H9 (cell line): ENCODE data around the gene FBXL7. TPM values are rescaled to one million over a fixed set of nuclear protein-coding genes. Genes with fewer than 3 reads are reported as not detected.

Experiments used
- DNase-seq: peaks from one replicate; pipeline ENCODE4 v3.0.0-alpha.2; 2017
- H2AFZ ChIP-seq: one replicate; pipeline ENCODE4 v1.6.1; 2013; ENCODE audit warnings: mild to moderate bottlenecking, low read length, control low read depth, moderate library complexity
- H2AK5ac ChIP-seq: 2 replicates; pipeline ENCODE4 v1.6.1; 2013; ENCODE audit warnings: low read length, control low read depth, mixed read lengths; ENCODE audit not compliant: insufficient read length
- H2BK120ac ChIP-seq: one replicate; pipeline ENCODE4 v1.6.1; 2013; ENCODE audit warnings: low read depth, mild to moderate bottlenecking, low read length, control low read depth, inconsistent platforms; ENCODE audit not compliant: poor library complexity, severe bottlenecking
- H2BK12ac ChIP-seq: 2 replicates; pipeline ENCODE4 v1.6.1; 2013; ENCODE audit warnings: low read length, control low read depth, mixed read lengths, low read depth; ENCODE audit not compliant: insufficient read length
- H2BK15ac ChIP-seq: 2 replicates; pipeline ENCODE4 v1.6.1; 2013; ENCODE audit warnings: low read depth, low read length, control low read depth
- H2BK20ac ChIP-seq: one replicate; pipeline ENCODE4 v1.6.1; 2013; ENCODE audit warnings: low read depth, mild to moderate bottlenecking, low read length, control low read depth, inconsistent platforms; ENCODE audit not compliant: poor library complexity, severe bottlenecking
- H2BK5ac ChIP-seq: 2 replicates; pipeline ENCODE4 v1.6.1; 2013; ENCODE audit warnings: low read length, control low read depth, mixed read lengths; ENCODE audit not compliant: insufficient read length
- H3K14ac ChIP-seq: 2 replicates; pipeline ENCODE4 v1.6.1; 2013; ENCODE audit warnings: low read length, control low read depth; ENCODE audit not compliant: insufficient read depth
- H3K18ac ChIP-seq: 2 replicates; pipeline ENCODE4 v1.6.1; 2013; ENCODE audit warnings: low read depth, mild to moderate bottlenecking, mixed read lengths, low read length, control low read depth; ENCODE audit not compliant: insufficient read length
- H3K23ac ChIP-seq: 2 replicates; pipeline ENCODE4 v1.6.1; 2013; ENCODE audit warnings: low read length, control low read depth, mixed read lengths, low read depth; ENCODE audit not compliant: insufficient read length
- H3K23me2 ChIP-seq: 2 replicates; pipeline ENCODE4 v1.6.1; 2013; ENCODE audit warnings: low read depth, mild to moderate bottlenecking, mixed read lengths, low read length, control low read depth; ENCODE audit not compliant: insufficient read length, poor library complexity, severe bottlenecking
- H3K27ac ChIP-seq: 2 replicates; pipeline ENCODE4 v1.5.1; 2013; ENCODE audit warnings: low read length, control low read depth, mixed read lengths, low read depth; ENCODE audit not compliant: insufficient read length
- H3K27me3 ChIP-seq: 2 replicates; pipeline ENCODE4 v1.6.1; 2013; ENCODE audit warnings: low read length, control low read depth, inconsistent platforms; ENCODE audit not compliant: insufficient read depth
- H3K4ac ChIP-seq: 2 replicates; pipeline ENCODE4 v1.6.1; 2013; ENCODE audit warnings: low read depth, mild to moderate bottlenecking, control low read depth, inconsistent platforms, low read length, moderate library complexity
- H3K4me1 ChIP-seq: 2 replicates; pipeline ENCODE4 v1.6.1; 2013; ENCODE audit warnings: low read length, control low read depth, inconsistent platforms; ENCODE audit not compliant: insufficient read depth
- H3K4me2 ChIP-seq: 2 replicates; pipeline ENCODE4 v1.6.1; 2013; ENCODE audit warnings: low read length, control low read depth, mixed read lengths; ENCODE audit not compliant: insufficient read length, insufficient read depth
- H3K56ac ChIP-seq: 2 replicates; pipeline ENCODE4 v1.6.1; 2013; ENCODE audit warnings: low read depth, mild to moderate bottlenecking, mixed read lengths, low read length, control low read depth; ENCODE audit not compliant: insufficient read length
- H3K79me1 ChIP-seq: 2 replicates; pipeline ENCODE4 v1.6.1; 2013; ENCODE audit warnings: low read depth, mild to moderate bottlenecking, moderate library complexity, low read length, control low read depth, inconsistent platforms; ENCODE audit not compliant: insufficient read depth, poor library complexity, severe bottlenecking
- H3K79me2 ChIP-seq: 2 replicates; pipeline ENCODE4 v1.6.1; 2013; ENCODE audit warnings: low read length, control low read depth, inconsistent platforms; ENCODE audit not compliant: insufficient read depth
- H3K9ac ChIP-seq: 2 replicates; pipeline ENCODE4 v1.6.1; 2013; ENCODE audit warnings: low read length, control low read depth, mixed read lengths; ENCODE audit not compliant: insufficient read length; ENCODE audit errors: extremely low read depth
- H3K9me3 ChIP-seq: one replicate; pipeline ENCODE4 v1.6.1; 2013; ENCODE audit warnings: low read depth, low read length, inconsistent platforms; ENCODE audit not compliant: control insufficient read depth
- H3T11ph ChIP-seq: one replicate; pipeline ENCODE4 v1.6.1; 2013; ENCODE audit warnings: mild to moderate bottlenecking, low read length, control low read depth, inconsistent platforms
- H4K20me1 ChIP-seq: one replicate; pipeline ENCODE4 v1.6.1; 2013; ENCODE audit not compliant: control insufficient read depth, insufficient read length, insufficient read depth
- H4K5ac ChIP-seq: 2 replicates; pipeline ENCODE4 v1.6.1; 2013; ENCODE audit warnings: low read depth, mild to moderate bottlenecking, mixed read lengths, low read length, control low read depth; ENCODE audit not compliant: insufficient read length
- H4K8ac ChIP-seq: replicated peaks from 2 replicates; pipeline ENCODE4 v1.6.1; 2013; ENCODE audit warnings: low read length, control low read depth, mixed read lengths, low read depth; ENCODE audit not compliant: insufficient read length
- H4K91ac ChIP-seq: 2 replicates; pipeline ENCODE4 v1.6.1; 2013; ENCODE audit warnings: low read depth, mild to moderate bottlenecking, moderate library complexity, mixed read lengths, low read length, control low read depth; ENCODE audit not compliant: insufficient read length
- H3K27ac Mint-ChIP-seq, 3 experiments: 2 replicates in 2 of 3; 3 replicates in 1 of 3; pipeline ENCODE4 v1.8.0; 2020 to 2021; ENCODE audit warnings: mixed read lengths in 3 of 3, mild to moderate bottlenecking in 1 of 3, moderate library complexity in 1 of 3
- H3K27me3 Mint-ChIP-seq: 2 replicates; pipeline ENCODE4 v1.8.0; 2021; ENCODE audit warnings: low read depth, mild to moderate bottlenecking, moderate library complexity, mixed read lengths
- H3K36me3 Mint-ChIP-seq, 3 experiments: 2 replicates in 2 of 3; 3 replicates in 1 of 3; pipeline ENCODE4 v1.8.0; 2020 to 2021; ENCODE audit warnings: low read depth in 3 of 3, mixed read lengths in 3 of 3; ENCODE audit not compliant: insufficient read depth in 1 of 3
- H3K4me1 Mint-ChIP-seq, 2 experiments: 2 replicates each; pipeline ENCODE4 v1.8.0; 2020; ENCODE audit warnings: mixed read lengths in 2 of 2
- H3K4me3 Mint-ChIP-seq, 2 experiments: 2 replicates in 1 of 2; 3 replicates in 1 of 2; pipeline ENCODE4 v1.8.0; 2020 to 2021; ENCODE audit warnings: mild to moderate bottlenecking in 2 of 2, mixed read lengths in 2 of 2, moderate library complexity in 1 of 2
- H3K9me3 Mint-ChIP-seq, 2 experiments: 2 replicates in 1 of 2; 3 replicates in 1 of 2; pipeline ENCODE4 v1.8.0; 2020; ENCODE audit warnings: mild to moderate bottlenecking in 2 of 2, mixed read lengths in 2 of 2, moderate library complexity in 1 of 2
- WGBS: extraction: QIAGEN DNeasy Blood & Tissue Kit; methylation state at CpG from one replicate; pipeline ENCODE4 v1.1.7; 2013; ENCODE audit warnings: missing lambda C conversion rate, low lambda C conversion rate, mixed read lengths; ENCODE audit not compliant: insufficient read length; ENCODE audit errors: extremely low coverage; 5-methylcytosine and 5-hydroxymethylcytosine counted together
- total RNA-seq: library from RNA; stranded (reverse); gene quantifications from 2 replicates; pipeline ENCODE4 v1.2.1, GENCODE V29; 2021
- TF ChIP-seq, protein P1 (sequence below): fragments of 200-600 bp; sonication (generic); conservative IDR thresholded peaks from 3 replicates; pipeline ENCODE4 v1.8.0; 2021; ENCODE audit warnings: antibody characterized with exemption, mild to moderate bottlenecking

The FBXL7 gene
- total RNA-seq, 1 experiment from 2014 or later: 14.6 TPM

DNA sequence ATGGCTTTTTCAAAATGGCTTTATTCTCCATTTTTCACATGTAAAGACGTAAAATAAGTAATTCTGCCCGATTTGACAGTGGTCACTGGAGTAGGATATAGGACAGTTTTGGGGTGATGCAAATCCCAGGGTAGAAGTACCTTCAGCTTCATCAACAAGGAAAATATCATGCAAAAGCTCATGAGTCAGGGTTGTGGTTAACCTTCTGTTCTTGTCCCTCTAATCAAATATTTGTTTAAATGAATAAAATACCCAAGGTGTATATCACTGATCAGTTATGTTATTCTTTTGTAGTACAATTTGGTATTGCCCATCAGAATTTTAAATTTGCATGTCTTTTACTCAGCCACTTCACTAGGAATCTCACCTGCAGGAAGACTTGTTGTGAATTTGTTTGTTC lies 40.0 kb downstream of the FBXL7 start:
- Histone ChIP-seq H2AK5ac (no peak overlapping the region), H2BK12ac (no peak overlapping the region), H3K23ac (no peak overlapping the region), H2BK15ac (no peak overlapping the region), H2BK20ac (no peak overlapping the region), H3K4ac (no peak overlapping the region), H4K5ac (no peak overlapping the region), H3K27ac (no peak overlapping the region), H3K27me3 (no peaks in the 10 kb centered on the region), H3K4me2 (no peak overlapping the region), H2BK120ac (no peak overlapping the region), H3K79me2 (0 out of 2 replicates have a peak, but pooled peaks cover 2% of the 10 kb centered on the region), H4K91ac (no peak overlapping the region), H3K79me1 (no peaks in the 10 kb centered on the region), H3K23me2 (no peaks in the 10 kb centered on the region), H4K8ac (no peak overlapping the region), H2BK5ac (no peak overlapping the region), H2AFZ (no peak overlapping the region), H3K9me3 (no peaks in the 10 kb centered on the region), H3K14ac (no peak overlapping the region), H4K20me1 (no peaks in the 10 kb centered on the region), H3K4me1 (peaks cover 19% of the 10 kb centered on the region), H3T11ph (no peak overlapping the region), H3K18ac (no peak overlapping the region), H3K56ac (no peak overlapping the region), H3K9ac (no peak overlapping the region)
- Mint-ChIP-seq H3K36me3 (peaks cover 22 to 27% (median 22%) of the 10 kb centered on the region in 3 experiments), H3K4me1 (peaks cover 55 to 63% of the 10 kb centered on the region in 2 experiments), H3K27me3 (no peaks in the 10 kb centered on the region), H3K9me3 (peaks cover 22 to 23% of the 10 kb centered on the region in 2 experiments), H3K4me3 (no peak overlapping the region), H3K27ac (peak overlapping the region in 1 of 3 experiments; percentile 44; a peak in 1 of 7 replicates)
- TF ChIP-seq, protein P1, sequence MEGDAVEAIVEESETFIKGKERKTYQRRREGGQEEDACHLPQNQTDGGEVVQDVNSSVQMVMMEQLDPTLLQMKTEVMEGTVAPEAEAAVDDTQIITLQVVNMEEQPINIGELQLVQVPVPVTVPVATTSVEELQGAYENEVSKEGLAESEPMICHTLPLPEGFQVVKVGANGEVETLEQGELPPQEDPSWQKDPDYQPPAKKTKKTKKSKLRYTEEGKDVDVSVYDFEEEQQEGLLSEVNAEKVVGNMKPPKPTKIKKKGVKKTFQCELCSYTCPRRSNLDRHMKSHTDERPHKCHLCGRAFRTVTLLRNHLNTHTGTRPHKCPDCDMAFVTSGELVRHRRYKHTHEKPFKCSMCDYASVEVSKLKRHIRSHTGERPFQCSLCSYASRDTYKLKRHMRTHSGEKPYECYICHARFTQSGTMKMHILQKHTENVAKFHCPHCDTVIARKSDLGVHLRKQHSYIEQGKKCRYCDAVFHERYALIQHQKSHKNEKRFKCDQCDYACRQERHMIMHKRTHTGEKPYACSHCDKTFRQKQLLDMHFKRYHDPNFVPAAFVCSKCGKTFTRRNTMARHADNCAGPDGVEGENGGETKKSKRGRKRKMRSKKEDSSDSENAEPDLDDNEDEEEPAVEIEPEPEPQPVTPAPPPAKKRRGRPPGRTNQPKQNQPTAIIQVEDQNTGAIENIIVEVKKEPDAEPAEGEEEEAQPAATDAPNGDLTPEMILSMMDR: no peak
- no peak for DNase-seq
- WGBS: no CpG with 5 or more reads among the region's 2 CpGs
